HG03066 (cell line): ENCODE measurements around the gene MRPL58.
A peak's percentile ranks its signal among the peaks of the same experiment; 100 is the strongest.
"Not testable (repeated sequence)": the region's sequence is repeated elsewhere in the genome, so short reads cannot be mapped to it uniquely, and the experiment has no call there.

Experiments used
- ATAC-seq: cut with Tn5 transposase; IDR thresholded peaks from one replicate; pipeline ENCODE4 v1.9.1; 2021; ENCODE audit warnings: low read depth; ENCODE audit not compliant: unreplicated experiment

The MRPL58 gene

DNA sequence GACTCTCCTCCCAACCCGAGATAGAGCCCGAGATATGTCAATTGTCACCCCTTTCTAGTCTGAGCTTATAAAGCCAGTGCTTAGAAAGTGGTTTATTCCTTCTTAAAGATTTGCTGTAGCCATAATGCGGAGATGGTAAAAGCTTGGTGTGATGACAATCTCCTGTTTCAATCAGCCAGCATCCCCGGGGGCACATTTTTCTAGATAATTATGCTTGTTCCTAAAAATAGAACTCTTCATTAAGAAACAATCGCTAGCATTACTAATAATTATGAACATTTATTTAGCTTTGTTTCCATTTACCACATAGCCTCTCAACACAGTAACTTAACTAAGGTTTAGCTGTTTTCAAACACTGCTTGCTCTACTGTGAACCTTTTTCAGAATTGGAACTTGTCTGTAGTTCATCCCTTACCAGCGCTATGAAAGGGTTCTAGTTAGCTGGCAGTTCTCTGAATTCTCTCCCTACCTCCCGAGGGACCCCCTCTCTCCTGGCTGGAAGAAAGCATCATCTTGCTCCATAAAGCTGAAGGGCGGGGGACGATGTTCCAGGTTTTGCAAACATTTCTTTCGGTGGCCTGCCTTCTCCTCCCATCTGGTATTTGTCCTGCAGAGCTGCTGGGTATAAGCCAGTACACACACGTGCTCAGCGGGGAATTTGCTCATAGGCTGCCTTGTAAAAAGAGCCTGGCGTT is 922 bp upstream of the MRPL58 start:
- no peak for ATAC-seq

DNA sequence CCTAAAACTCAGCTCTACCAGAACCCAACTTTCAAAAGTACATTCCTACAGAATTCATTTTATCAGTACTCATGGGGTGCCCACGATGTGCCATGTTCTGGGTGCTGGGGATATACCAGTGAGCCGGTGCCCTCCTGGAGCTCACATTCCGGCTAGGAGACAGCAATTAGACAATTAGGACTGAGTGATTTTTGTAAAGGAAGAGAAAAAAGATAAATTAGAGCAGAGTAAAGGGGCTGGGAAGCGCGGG is 449 bp upstream of the MRPL58 start:
- ATAC-seq: no peak

DNA sequence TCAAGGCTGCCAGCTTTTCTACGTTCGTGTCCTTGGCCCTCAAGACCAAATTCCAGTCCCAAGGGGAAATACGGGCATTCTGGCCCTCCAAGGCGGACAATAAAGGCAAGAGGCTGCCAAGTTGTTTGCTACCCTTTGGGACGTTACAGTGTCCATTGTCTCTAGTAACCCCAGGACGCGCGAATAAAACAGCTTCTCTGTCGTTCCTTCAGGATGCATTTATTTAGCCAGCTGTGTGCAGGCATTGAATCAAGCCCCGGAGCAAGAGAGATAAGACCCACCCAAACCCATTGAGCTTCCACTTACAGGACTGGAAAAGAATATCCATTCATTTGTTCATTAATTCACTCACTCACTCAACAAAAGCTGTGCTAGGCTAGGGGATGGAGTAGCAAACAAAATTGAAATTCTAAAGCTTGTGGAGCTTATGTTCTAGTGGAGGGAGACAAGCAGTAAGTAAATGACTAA is 656 bp downstream of the MRPL58 start:
- ATAC-seq: no peak

DNA sequence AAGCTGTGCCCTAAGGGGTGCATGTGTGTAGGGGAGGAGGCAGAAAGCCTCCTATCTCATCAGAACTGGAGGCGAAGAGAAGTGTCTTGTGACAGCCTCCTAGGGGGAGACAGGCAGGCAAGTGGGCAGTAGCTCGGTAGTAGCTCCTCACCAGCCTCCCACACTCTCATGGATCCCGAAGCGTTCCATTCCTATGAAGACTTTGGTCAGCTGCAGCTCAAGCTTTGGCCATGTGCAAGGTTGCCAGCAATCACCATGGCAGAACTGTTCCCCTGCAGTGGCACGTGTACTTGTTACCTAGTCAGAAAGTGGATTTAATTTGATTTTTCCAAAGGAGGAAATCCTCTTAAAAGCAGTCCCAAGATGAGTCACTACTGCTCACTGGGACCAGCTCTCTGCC is 6.7 kb downstream of the MRPL58 start:
- no peak for ATAC-seq

DNA sequence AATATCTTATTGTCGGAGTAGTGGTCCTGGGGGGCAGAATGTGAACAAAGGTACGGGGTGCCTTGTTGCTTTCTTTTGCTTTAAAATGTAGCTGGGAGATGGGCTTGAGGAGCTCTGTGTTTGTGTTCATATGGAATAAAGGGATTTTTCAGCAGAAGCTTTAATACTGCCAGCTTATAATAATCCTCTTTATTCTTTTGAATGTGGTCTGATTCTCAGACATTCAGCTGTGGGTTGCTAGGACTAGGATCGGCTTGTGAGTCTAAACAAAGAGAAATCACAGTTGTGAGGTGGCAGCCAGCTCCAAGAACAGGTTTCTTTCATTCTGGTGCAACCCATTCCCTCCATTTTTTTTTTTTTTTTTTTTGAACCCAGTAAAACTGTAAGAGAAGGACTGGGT is 7.2 kb downstream of the MRPL58 start:
- no peak for ATAC-seq

DNA sequence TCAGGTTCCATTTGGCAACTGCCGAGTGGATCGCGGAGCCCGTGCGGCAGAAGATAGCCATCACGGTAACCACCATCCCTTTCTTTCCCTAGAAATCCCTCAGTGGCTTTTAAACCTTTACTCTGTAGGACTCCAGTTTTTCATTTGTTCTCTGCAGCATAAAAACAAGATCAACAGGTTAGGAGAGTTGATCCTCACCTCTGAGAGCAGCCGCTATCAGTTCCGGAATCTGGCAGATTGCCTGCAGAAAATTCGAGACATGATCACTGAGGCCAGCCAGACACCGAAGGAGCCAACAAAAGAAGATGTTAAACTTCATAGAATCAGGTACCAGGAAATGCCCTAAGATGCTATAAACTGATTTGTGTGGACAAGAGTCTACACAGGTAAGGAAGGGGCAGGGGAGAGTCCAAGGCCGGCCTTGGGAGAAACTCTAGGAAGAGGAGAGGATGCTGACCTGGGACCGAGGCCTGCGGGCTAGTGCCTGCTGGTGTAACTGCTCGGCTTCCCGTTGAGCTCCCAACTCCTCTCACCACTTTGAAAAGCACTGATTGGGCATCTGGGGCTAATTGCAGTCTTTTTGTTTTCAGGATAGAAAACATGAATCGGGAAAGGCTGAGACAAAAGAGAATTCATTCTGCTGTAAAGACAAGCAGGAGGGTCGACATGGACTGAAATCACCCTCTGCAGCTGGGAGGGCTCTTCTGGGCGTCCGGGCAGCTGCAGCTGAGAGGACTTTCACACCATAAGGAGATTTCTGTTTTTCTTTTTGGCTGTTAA is 8.1 kb downstream of the MRPL58 start:
- ATAC-seq: no peak

DNA sequence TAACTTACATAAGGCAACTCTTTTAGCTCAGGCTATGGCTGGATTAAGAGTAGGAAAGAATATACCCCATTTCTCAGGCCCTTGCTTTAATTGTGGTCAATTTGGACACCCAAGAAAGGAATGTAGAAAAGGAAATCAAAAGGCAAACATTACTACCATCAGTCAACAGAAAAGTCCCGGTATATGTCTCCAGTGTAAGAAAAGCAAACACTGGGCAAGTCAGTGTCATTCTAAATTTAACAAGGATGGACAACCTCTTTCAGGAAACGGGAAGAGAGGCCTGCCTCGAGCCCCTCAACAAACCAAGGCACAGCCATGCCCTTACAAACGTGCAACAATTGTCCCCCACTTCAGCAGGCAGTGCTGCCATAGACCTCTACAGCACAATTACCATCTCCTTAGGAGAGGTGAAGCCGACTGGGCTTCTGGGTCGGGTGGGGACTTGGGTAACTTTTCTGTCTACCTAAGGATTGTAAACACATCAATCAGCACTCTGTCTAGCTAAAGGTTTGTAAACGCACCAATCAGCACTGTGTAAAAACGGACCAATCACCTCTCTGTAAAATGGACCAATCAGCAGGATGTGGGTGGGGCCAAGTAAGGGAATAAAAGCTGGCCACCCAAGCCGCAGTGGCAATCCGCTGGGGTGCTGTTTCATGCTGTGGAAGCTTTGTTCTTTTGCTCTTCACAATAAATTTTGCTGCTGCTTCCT is 12.4 kb downstream of the MRPL58 start:
- ATAC-seq: no peak

DNA sequence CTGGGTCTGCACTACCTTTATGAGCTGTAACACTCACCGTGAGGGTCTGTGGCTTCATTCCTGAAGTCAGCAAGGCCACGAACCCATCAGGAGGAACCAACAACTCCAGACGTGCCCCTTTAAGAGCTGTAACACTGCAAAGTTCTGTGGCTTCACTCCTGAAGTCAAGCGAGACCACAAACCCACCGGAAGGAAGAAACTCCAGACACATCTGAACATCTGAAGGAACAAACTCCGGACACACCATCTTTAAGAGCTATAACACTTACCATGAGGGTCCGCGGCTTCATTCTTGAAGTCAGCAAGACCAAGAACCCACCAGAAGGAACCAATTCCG is 12.9 kb downstream of the MRPL58 start:
- not testable (repeated sequence) for ATAC-seq

DNA sequence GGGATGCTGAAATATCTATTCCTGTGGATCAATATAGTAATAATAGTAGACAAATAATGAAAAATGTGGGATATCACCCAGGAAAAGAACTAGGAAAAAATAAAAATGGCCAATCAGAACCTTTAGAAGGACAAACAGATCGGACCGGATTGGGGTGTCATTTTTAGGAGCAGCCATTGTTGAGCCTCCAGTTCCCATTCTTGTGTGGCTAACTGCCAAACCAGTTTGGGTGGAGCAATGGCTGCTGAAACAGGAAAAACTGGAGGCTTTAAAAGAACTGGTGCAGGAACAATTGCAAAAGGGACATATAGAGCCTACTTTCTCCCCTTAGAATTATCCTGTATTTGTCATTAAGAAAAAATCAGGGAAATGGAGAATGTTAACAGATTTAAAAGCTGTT is 14.2 kb downstream of the MRPL58 start:
- not testable (repeated sequence) for ATAC-seq

DNA sequence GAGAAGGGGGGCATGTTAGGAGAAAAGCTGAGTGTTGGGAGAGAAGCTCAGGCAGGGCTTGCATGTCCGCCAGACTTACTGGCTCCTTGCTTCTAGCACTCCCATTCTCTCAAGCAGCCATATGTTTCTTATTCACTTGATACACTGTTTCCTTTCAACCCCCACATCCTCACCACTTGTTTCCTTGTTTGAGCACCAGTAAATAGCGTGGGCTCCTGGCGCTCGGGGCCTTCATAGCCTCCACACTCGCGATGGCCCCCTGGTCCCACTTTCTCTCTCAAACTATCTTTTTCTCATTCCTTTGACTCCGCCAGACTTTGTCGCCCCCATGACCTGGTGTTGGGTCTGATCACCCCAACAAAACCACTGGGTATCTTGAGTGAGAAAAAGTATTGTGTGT is 17.7 kb downstream of the MRPL58 start:
- no peak for ATAC-seq

DNA sequence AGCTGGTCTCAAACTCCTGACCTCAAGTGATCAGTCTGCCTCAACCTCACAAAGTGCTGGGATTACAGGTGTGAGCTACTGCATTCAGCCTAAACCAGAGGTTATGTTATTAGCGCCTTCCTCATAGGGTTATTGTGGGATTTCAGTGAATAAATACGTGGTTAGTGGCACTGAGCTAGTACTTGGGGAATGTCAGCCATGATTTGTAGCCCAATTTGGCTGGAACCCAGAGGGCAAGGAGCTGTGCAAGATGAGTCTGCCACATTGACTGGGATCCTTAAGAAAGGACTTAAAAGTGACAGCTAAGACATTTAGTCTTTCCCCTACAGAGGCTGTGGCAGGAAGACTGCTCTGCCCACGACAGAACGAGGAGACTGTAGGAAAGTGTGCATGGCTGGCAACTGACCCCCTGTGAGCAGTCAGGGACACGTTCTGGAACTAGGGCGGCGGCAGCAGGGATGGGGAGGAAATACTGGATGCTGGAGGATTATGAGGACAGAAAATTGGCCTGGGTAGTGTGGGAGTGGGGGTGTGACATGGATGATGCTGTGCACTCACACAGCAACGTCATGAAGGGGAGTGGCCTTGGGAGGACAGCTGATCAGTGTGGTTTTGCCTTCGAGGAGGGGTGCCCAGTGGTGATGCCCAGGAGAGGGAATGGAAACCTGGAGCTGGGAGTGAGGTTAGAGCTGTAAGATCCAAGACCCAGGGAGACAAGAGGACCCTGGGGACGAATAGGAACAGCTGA is 19.7 kb downstream of the MRPL58 start:
- no peak for ATAC-seq

DNA sequence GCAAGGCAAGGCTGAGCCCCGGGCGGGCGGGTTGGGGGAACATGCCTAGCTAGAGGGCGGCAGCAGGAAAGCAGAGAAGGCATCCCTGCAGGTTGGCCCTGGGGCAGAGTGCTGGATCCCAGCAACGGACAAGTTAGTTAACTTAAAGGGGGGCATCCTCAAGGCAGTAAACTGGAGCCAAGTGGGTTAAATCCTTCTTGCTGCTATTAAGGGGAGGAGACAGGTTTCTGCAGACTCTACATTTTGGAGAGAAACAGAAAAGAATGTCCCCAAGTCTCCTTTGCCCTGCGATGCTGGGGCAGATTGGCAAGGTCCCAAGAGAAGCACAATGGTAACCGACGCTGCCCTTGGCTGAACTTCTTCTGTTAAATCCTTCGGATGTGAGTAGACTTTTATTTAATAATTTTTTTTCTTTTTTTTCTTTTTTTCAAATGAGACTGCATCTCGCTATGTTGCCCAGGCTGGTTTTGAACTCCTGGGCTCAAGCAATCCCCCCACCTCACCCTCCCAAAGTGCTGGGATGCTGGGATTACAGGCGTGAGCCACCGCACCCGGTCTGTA is 20.3 kb downstream of the MRPL58 start:
- ATAC-seq: no peak

DNA sequence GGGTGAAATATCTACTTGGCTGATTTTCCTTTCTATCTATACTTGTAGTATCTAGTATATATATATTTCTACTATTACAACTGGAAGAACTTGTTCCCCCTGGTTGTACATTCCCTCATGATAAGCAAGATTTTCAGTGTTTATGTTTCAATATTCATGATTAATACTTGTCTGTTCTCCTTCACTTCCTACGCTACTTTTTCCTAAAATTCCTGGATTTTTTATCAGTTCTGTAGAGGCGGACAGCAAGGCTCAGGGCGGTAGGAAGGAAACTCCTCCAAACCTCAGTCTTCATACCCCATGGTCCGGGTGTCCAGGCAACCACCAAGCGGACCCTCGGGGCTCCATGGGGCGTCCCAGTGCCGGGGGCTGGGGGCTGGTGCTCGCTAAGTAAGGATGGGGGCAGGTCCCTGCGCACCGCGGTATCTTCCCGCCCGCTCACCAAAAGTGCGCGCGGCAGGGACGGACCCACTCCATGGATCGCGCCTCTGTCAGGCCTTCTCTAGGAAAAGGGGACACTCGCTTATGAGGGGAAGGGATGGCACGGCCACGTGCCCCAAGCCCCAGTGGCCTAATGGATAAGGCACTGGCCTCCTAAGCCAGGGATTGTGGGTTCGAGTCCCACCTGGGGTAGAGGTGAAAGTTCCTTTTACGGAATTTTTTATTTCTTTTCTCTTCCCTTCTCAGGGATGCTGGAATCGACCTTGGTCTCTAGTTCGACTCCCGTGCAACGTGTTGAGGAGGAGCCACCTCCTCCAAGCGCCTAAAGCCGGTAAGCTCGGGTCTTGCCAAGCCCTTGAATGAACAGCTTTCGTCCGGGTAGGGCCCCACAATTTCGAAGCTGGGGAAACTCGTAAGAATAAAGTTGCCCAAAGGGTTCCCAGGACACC is 21.1 kb downstream of the MRPL58 start:
- peak; percentile 43 for ATAC-seq

DNA sequence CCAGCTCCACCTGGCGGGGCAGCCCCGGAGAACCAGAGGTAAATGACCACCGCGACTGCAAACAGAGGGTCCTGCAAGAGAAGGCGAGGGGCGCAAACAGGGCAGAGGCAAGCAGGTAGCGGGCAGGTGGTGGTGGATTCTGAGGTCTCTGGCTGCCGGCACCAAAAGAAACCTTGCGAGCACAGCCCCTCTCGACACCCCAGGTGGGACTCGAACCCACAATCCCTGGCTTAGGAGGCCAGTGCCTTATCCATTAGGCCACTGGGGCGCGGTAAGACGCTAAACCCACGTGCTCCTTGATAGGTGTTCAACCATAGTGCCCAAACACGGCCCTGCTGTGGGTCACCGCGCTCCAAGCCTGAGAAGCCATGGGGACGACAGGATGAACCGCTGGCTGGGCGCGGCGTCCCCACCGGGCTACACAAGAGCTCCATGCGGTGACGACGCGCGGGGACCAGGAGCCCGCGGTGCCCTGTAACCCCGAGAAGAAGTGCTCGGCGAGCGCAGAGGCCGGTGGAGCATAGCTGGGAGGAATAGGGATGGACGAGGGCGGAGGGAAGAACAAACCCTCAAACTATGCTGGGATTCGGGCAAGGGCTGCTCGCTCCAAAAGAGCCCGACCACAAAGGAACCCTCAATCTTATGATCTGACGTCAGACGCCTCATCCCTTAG is 21.9 kb downstream of the MRPL58 start:
- ATAC-seq: peak; percentile 58

DNA sequence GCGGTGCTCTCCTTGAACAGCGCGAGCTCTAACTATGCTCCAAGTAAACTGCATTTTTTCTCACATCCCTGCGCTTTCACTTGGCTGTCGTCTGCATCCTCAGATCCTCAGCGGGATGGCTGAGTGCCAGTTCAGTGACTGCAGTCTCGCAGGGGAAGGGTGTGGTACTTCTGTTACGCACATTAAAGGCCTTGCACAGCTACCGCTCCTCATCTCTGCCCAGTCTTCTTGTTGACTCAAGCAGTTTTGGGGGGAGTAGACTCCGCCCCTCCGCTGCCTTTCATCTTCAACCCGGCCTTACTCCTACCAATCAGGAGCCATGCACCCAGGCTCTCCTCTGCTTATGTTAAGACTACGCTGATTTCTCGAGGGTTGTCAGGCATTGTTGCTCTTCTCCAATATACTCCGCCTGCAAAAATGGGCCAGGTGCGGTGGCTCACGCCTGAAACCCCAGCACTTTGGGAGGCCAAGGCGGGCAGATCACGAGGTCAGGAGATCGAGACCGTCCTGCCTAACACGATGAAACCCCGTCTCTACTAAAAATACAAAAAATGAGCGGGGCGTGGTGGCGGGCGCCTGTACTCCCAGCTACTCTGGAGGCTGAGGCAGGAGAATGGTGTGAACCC is 24.3 kb downstream of the MRPL58 start:
- no peak for ATAC-seq

DNA sequence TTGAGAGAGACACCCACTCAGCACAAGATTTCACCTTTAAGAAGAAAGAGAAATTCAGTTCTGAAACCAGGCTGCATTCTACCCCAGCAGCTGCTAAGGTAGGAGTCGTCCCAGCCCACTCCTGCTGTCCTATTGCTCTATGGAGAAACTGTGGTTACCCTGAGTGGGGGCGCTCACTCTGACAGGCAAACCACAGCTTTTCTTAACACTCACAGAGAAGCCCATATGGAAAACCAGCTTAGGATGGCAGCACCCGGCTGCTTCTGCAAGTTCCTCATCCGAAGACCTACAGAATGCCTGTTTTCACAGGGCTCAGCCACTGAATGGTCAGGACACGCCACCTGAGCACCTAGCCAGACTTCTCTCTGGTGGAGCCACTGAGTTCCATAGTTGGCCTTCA is 26.8 kb downstream of the MRPL58 start:
- ATAC-seq: no peak

DNA sequence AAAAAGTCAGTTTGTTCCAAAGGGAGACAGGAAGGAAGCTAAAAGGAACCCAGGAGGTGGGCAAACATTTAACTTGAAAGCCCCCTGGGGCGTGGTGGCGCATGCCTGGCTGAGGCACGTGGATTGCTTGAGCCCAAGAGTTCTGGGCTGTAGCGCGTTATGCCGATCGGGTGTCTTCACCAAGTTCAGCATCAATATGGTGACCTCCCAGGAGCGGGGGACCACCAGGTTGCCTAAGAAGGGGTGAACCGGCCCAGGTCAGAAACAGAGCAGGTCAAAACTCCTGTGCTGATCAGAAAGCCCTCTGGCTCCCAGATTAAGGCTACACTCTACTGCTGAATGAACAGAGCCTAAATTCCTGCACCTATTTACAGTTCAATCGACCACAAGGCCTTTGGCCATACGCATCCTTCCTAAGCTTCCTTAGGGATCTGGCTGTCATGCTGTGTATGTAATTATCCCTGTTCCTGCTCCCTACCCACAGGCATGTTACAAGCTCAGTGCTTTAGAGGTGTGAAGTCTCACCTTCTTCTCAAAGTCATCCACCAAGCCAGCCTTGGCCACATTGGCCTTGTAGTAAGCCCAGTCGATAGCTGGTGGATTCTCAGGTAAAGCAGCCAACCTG is 29.3 kb downstream of the MRPL58 start:
- ATAC-seq: no peak

DNA sequence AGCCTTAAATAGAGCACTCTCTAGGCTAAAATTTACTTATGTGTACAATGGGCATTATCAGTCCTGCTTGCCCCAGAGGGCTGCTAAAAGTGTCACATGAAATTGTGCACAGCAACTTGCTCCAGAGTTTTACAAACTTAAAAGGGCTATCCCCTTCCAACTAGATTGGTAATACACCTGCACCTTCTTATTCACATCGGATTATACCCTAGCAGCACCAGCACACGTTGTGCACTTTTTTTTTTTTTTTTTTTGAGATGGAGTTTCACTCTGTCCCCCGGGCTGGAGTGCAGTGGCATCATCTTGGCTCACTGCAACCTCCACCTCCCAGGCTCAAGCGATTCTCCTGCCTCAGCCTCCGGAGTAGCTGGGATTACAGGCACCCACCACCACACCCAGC is 31.3 kb downstream of the MRPL58 start:
- not testable (repeated sequence) for ATAC-seq
